ENCODE data around the gene FOXL2. TPM values are rescaled to one million over a fixed set of nuclear protein-coding genes. Genes with fewer than 3 reads are reported as not detected.

The FOXL2 gene
- total RNA-seq (2014; rRNA removed) = 6.3 and 7.4 TPM in 2 replicates
- 3.4 TPM for polyA plus RNA-seq (2012)

DNA sequence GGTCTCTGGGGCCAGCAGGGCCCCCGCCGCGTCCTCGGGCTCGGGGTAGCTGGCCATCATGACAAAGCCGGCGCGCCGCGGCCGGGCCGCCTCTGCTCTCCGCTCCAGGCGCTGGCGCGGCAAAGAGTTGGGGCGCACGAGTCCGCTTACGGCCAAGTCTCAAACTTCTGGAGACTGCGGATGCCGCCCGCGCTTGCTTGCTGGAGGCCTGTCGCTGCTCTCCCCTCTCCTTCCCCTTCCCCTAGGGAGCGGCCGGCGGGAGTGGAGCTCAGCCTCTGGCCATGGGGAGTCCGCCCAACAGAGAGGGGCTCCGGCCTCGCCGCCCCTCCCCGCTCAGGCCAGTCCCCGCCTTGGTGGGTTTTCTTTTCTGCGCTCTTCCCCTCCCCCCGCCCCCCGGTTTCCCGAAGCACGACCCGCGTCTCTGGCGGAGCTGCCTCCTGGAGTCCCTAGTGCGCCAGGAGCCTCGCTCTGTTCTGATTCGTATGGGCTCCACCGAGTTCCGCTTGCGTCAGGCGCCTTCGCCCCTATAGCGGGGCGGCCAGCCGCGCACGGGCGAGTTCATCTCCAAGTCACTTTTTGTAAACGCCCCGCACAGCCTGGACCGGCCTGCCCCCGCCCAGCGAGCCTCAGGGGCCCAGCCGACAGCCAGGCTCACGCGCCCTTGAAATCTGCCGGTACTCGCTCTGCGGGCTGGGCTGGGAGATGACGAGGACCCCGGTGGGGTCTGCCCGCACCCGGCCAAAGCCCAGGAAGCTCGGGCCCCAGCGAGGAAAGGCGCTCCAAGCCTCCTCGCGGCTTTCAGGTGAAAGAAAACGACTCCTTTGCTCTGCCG is at the start of gene FOXL2, which contains the start of gene FOXL2NB:
Gene FOXL2 (minus strand): TSS at position 475 of the 832 bp plus-strand sequence. CDS start 415 bp downstream, at position 60.
Gene FOXL2NB (plus strand): TSS at position 555 of the 832 bp plus-strand sequence. CDS start 148 bp downstream, at position 703.
- peak; percentile 79 for DNase-seq (ENCODE audit: low read depth)

DNA sequence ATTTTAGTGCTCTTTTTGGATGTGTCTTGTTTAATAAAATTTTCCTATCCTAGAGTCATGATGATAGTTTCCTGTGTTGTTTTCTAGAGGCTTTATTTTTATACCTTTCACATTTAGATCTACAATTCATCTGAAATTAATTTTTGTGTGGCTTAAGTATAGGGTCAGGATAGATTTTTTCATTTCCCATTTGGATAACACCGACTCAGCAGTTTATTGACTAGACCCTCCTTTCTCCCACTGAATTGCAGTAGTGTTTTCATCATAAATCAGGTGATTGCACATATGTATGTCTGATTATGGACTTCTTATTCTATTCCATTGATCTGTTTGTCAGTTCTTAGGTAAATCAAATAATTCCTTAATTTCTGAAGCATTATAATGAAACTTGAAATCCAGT is 48.8 kb upstream of the FOXL2 start:
- no peak for DNase-seq (ENCODE audit: low read depth)

DNA sequence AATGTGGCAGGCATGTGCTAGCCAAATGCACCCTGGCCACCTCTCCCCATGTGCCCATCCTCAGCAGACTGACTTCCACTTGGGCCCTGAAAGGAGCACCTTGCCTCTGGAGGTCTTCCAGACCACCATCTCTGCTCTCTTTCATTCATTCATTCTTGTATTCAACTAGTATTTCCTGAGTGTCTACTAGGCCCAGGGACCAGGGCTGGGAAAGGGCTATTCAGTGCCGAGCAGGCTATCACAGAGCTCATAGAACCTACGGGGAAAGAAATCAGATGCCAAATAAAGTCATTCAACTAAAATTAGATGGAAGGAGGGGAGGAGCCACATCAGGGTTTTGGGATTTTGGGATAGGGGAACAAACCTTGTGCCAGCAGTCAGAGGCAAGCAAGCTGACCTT is 40.2 kb upstream of the FOXL2 start:
- no peak for DNase-seq (ENCODE audit: low read depth)

DNA sequence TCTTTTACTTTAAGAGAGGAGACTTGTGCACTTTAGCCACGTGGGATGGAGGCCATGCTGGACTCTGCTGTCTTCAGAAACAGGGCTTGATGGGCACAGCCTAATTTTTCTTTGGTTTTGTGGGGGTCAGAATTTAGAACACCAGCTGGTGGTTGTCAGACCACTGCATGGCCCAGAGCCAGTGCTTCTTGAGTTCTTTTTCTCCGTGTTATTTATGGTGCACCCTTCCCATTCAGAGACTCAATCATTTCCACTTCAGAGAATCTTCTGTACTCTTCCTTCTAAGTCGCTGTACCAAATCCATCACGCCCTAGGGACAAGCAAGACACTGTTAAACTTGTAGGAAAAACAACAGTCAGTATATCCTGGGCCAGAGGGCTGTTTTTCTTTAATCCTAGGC is 39.0 kb upstream of the FOXL2 start:
- no peak for DNase-seq (ENCODE audit: low read depth)

DNA sequence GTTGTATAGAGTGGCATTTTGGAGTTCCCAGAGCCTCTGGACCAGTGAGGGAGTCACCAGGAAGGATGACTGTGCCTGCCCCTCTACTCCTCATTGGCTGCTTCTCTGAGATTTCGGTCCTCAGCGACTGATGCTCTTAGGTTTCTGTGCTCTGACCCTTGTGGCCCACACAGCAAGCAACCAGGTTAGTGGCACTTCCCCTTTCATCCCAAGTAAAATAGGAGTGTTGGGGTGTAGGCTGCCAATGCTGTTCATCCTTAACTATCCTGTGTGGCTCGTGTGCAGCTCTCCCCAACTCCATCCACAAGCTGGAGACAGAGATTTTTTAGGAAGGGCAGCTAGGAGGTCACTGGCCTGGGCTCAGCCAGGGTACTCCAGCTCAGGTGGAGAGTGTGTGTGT is 37.9 kb upstream of the FOXL2 start:
- DNase-seq (ENCODE audit: low read depth) = no peak

DNA sequence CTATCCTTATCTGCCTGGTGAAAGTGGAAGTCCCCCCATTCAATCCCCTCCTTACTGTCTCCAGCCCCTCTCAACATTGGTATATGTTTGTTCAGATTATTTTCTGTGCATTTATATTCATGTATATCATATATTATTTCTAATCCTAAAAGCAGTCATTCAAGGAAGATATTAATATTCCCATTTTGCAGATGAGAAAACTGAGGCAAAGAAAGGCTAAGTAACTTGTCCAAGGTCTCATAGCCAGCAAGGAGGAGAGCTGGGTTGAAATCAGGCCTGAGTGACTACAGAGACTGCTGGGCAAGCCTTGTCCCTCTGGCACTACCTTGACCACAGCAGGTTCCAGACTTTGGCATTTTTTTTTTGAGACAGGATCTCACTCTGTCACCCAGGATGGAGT is 29.1 kb upstream of the FOXL2 start:
- DNase-seq (ENCODE audit: low read depth) = no peak

DNA sequence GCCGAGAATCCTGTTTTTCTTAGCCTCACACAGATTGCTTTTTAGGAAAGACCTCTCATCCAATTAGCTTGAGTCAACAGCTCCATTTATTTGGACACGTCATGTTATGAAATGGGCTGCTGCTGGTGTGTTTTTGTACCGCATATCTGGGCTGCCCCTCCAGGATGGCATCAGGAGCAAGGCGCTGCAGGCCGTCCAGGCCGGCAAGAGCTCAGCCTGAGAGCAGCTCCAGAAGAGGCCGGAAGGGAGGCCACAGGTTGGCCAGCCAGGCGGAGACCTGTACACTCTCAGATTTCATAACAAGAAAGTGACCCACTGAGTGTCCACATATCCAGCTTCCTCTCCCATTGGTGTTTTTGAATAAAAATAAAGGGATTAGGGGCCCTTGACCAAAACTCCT is 28.4 kb upstream of the FOXL2 start:
- no peak for DNase-seq (ENCODE audit: low read depth)

DNA sequence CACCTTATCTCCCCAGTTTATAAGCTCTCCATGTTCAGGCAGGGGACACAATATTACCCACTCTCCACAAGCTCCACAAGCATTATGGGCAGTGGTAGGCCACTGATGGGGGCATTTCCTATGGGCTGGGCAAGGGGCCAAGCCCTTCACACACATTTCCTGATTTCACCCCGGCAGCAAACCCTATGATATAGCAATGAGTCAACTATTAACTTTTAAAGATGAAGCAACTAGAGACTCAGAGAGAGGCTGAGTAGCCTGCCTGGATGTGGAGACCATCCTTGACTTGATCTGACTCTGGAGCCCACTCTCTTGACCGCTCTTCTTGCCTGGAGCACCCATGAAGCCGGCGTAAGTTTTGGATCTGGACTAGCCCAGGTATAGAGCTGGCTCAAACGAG is 27.5 kb upstream of the FOXL2 start:
- peak; percentile 6 for DNase-seq (ENCODE audit: low read depth)

DNA sequence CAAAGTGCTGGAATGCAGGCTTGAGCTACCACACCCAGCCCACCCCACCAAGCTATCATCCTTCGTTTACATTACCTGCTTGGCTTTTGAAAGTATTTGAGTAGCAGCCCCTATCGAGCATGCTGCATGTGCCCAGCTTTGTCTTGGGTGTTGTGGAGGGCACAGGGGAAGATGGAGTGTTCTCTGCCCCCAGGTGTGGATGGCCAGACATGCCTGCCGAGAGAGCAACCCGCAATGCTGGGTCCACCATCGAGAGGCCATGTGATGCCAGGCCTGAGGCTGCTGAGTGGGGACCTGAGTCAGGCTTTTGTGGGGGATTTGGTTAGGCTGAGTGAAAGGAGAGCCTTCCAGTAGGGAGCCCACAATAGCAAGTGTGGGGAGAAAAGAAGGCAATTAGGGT is 26.0 kb upstream of the FOXL2 start:
- DNase-seq (ENCODE audit: low read depth) = no peak

DNA sequence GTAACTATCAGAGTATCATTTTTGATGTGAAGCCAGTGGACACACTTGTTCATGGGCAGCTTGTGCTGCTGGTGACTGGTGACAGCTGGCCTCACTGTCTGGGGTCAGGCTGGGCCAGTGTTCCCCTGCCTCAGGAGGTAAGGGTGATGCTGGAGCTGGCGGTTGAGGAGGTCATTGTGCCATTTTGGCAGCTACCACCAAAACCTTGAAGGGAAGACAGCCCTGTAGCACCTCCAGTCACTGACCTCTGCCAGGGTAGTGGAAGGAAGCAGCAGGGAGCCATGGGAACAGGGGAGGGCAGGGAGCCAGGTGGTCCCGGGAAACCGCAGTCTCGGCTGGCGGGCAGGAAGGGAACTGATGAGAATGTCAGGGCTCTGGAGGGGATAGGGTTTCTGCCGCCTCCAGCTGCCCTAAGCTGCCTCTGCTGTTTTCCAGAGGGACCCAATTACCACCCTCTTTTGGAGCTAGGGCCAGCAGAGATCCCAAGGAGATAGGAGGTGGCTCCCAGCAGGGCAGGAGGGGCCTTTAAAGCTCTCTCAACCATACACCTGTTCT is 24.9 kb upstream of the FOXL2 start:
- DNase-seq (ENCODE audit: low read depth) = no peak

DNA sequence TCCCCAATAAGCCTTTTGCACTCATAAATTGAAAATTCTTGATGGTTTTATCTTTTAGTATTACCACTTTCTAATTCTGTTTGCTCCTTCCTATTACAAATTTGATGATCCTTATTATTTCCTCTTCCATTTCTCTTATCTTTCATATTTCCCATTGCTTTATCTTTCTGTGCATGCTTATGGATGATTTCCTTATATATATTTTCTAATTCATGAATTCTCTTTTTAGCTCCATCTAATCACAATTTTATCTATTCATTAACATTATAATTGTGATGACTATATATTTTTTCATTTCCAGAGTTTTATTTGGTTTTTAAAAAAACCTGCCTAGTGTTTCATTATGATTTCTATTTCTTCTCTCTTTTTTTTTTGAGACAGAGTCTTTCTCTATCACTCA is 18.0 kb upstream of the FOXL2 start:
- DNase-seq (ENCODE audit: low read depth) = no peak

DNA sequence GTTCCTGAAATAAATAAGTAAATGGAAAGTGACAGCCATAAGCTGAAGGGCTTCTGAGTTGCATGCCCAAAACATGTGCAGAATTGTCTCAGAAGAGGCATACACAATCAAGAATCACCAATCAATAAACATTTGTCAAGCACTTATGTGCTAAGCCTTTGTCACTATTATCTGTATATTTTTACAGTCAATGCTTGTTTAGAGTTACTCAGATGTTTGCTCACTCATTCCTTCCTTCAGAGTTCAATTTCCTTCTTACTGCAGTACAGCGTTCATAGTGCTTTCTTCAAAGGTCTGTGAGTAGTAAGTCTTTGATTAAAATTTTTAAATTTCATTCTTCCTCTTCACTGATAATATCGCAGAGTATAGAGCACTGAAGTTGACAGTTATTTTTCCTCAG is 17.3 kb upstream of the FOXL2 start:
- no peak for DNase-seq (ENCODE audit: low read depth)

DNA sequence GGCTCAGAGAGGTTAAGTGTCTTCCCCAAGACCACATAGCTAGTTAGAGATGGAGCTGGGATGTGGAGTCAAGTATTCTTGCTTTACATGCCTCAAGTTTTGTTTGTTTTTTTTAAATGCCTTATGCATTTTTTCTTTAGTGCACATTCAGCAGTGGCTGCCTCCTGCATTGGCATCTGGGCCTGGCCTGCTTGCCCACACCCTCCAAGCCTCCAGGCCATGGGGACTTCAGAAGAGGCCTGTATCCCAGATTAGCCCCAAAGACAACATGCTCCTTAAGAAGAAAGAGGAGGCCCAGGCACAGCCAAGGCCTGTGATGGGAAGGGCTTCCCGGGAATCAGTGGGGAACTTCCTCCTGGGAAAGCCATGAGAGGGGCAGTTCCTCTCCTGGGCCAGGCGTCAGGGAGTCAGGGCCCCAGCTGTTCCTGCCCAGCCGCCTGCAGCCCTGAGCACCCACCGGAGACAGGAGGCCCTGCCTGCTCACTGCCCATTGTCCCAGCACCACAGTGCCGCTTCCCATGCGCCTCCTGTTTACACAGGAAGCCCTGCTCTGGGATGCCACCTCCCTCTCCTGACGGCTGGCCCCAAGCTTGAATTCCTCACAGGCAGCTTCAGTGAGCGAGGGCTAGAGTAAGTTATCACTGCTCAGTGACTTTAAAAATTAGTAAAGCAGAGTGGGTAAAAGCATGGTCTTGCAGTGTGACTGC is 16.1 kb upstream of the FOXL2 start:
- no peak for DNase-seq (ENCODE audit: low read depth)

DNA sequence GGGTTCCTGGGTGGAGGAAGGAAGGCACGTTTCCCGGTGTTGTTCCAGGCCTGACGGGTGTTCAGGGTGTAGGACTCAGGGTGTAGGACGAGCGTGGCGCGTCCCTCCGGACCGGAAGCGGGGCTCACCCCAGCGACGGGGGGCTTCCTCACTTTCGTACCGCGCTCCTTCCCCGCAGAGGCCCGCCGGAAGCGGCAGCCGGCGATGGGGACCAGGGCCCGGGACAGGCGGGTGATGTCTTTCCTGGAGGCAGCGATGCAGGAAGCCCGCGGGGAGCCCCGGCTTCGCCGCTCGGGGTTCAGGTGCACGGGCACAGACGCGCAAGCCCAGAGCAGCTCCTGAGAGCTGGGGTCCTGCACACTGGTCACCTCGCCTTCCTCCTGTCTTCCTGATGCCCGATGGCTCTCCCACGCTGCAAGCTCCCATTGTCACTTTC is 13.5 kb upstream of the FOXL2 start:
- no peak for DNase-seq (ENCODE audit: low read depth)

DNA sequence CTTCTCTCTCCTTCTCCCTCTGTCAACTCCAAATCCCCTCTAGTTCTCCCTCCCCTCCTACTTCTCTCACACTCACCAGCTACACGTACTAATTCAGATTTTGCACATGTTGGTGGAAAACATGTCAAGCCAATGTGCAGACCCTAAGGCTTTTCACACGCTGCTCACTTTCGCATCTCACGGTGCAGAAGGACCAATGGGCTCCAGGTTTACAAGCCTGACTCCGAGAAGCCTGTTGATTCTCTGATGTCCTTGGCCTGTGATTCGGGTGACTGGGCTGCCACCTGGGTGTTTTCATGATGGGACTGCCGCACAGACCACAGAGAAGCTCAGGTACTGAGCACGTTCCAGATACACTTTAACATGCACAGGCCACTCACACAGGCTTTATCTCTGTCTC is 3.8 kb upstream of the FOXL2 start:
- no peak for DNase-seq (ENCODE audit: low read depth)

DNA sequence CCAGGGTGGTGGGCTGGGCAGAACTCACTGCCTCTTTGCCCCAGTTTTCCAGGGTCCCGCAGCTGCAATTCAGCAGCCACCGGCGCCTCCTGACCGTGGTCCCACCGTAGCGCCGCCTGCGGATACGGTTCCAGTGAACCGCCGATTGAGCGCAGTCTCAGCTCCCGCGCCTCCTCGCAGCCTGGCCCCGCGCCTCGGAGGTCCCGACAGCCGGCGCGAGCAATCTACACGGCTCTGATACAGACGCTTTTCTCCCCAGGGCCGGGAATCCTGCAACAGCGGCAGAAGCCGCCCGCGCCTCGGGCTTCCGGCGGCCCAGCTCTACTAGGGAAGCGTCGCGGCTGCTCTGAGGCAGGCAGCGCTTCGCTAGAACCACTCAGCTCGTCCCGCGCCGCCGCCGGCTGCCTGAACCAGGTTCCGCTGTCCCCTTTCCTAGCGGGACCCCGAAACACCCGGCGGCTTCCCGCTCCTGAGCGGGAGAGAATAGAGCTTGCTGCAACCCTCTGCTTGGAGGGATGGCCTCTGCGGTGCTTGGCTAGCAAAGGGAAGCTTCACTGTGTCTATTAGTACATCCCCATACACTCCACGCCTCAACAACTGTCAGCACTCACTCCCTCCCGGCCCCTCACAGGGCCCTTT is 3.2 kb upstream of the FOXL2 start:
- no peak for DNase-seq (ENCODE audit: low read depth)

DNA sequence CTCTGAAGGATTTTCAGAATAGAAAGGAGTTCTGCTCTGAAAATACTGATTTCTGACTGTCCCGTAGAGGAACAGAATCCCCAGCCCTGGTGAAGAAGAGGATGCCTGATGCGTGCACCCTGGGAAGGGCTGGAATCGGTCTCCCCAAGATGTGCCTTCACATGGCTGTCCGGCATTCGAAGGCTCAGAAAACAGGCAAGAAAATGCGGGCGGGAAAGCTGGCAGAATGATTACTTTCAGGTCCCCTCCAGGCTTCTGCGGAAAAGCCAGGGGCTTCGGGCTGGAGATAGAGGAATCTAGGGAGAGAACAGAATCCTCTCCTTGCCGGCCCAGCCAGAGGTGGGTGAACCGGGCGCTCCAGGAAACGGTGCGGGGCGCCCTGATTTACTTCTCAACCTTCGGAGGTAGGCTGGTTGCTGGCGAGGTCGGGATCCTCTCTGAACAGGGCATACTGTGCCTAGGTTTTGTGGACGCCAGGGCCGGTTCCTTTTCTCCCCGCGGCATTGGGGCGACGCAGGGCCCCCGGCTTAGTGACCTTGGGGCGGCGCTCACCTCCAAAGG is 2.6 kb upstream of the FOXL2 start:
- no peak for DNase-seq (ENCODE audit: low read depth)

DNA sequence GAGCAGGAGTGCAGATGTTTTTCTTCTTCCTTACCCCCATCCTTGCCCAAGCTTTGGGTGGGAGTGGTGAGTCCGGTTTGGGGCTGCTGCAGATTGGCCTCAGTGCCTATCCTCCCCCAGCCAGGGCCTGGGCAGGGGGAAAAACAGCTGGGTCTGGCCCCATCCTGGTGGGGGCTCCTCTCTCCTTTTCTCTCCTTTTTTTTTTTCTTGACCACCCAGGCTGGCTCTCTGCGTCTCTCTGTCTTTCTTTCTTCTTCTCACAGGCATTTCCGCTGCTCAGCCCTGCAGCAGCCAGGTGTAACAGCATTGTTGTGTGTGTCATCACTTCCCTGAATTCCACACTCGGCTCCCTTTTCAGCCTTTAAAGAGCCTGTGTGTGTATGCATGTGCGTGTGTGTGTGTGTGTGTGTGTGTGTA is 2.1 kb upstream of the FOXL2 start:
- no peak for DNase-seq (ENCODE audit: low read depth)

DNA sequence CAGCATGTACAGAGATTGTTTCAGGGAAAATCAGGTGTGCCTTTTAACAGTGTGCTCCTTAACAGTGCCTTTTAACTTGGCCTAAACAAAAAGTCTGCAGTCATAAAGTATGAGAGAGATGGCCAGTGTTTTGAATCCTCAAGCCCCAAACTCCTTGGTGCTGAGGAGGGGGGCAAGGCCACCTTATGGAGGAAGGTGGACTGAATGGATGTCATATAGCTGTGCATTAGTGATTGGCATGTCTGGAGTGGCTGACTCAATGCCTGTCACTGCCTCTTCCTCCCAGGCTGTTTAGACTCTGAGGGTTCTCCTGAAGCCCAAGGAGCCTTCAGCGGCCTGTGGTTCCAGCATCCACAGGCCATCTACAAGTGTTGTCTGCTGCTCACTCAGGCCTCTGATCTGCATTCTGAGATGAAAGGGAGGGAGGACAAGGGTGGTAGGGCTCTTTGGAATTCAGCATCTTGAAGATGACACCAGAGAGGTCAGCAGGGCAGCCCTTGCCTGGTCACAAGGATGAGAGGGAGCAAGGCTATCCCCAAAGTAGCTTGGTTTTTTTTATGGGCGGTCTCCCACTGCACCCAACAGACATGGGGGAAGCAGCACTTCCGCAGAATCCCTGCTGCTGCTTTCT is 1.5 kb upstream of the FOXL2 start:
- no peak for DNase-seq (ENCODE audit: low read depth)

DNA sequence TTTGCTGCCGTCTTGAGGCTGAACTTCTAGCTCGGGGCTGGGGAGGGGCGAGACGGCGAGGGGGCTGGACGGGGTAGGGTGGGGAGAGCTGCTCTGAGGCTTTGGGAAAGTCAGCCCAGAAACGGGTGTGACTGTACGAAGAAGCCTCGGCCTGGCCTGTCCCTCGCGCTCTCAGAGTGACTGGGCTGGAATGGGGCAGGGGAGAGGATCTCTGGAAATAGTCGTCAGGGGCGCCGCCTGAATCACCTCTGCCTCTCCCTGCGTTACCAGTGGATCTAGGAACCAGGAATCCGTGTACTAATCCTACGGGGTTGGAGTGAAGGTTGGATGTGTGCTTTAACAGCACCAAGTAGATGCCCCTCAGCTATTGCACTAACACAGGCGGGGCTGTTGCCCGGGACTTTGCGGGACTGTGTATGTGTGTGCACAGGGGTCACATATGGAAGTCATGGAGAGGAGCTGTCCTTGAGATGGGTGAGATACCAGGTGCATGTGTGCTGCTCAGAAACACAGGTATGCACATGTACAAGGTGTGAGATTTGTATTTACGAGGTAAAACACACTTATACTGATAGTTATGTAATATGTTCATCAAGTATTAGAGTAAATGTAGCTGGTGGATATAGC is 671 bp upstream of the FOXL2 start:
- no peak for DNase-seq (ENCODE audit: low read depth)

Data from LHCN-M2 (cell line).